Measurements from ENCODE around the gene METTL9.
A peak's percentile ranks its signal among the peaks of the same experiment; 100 is the strongest.

METTL9 gene

DNA sequence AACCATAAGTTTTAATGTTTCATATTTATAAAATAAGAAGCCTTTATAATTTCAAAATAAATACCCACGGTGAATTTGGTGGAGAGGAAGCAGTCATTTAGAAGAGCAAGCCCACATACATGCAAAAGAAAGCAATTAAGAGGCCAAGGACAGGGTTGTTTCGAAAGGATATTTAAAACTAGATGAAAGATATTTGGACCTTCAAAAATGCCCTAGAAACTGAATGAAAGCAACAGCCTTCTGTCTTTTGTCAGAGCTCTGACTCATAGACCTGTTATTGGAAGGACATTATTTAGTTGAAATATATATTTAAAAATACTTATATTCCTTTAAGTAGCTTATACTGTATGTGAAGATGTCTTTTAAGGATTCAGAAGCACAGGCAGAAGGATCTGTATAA lies 8.6 kb upstream of the METTL9 start:
- Histone ChIP-seq H3K36me3 (no peaks in the 10 kb centered on the region), H3K27me3 (no peaks in the 10 kb centered on the region), H3K4me3 (peak overlapping the region in 2 of 10 experiments; percentile 12 to 18; a peak in 3 of 20 replicates), H3K27ac (peak overlapping the region; percentile 75 to 97 (median 93); a peak in 21 of 22 replicates), H3K9me3 (replicated peaks in 1 of 11) (no peaks in the 10 kb centered on the region), H3K4me1 (peaks cover 22 to 98% (median 80%) of the 10 kb centered on the region in 10 experiments), H4K20me1 (no peaks in the 10 kb centered on the region), H3K9ac (peak overlapping the region; percentile 55 to 86 (median 79); a peak in 21 of 22 replicates), H3K4me2 (peak overlapping the region; percentile 50 to 93 (median 83))
- no peak; a peak in 2 of 22 replicates for TF ChIP-seq Cebpa-rat (IDR thresholded peaks at IDR 0.05)

DNA sequence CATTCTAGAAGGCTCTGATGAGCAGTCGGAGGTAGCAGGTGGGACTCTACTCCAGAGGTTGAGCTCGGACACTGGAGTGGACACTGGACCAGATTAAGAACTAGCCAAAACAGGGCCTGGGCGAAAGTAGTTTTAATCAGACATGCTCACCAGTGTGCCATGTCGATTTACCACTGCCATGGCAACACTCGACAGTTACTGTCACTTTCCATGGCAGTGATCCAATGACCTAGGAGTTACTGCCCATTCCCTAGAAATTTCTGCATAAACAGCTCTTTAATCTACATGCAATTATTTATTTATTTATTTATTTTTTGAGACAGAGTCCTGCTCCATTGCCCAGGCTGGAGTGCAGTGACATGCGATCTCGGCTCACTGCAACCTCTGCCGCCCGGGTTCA lies 7.2 kb upstream of the METTL9 start:
- Histone ChIP-seq H3K36me3 (no peaks in the 10 kb centered on the region), H3K4me2 (peak overlapping the region in 10 of 11 experiments; percentile 56 to 93 (median 84); a peak in 18 of 22 replicates), H3K27ac (peak overlapping the region; percentile 75 to 97 (median 93); a peak in 21 of 22 replicates), H3K27me3 (no peaks in the 10 kb centered on the region), H3K4me1 (peaks cover 22 to 98% (median 84%) of the 10 kb centered on the region in 10 experiments), H4K20me1 (no peaks in the 10 kb centered on the region), H3K9me3 (replicated peaks in 1 of 11) (no peaks in the 10 kb centered on the region), H3K4me3 (no peak overlapping the region), H3K9ac (peak overlapping the region in 7 of 11 experiments; percentile 76 to 86 (median 82); a peak in 13 of 22 replicates)
- no peak for TF ChIP-seq Cebpa-rat (IDR thresholded peaks at IDR 0.05)

DNA sequence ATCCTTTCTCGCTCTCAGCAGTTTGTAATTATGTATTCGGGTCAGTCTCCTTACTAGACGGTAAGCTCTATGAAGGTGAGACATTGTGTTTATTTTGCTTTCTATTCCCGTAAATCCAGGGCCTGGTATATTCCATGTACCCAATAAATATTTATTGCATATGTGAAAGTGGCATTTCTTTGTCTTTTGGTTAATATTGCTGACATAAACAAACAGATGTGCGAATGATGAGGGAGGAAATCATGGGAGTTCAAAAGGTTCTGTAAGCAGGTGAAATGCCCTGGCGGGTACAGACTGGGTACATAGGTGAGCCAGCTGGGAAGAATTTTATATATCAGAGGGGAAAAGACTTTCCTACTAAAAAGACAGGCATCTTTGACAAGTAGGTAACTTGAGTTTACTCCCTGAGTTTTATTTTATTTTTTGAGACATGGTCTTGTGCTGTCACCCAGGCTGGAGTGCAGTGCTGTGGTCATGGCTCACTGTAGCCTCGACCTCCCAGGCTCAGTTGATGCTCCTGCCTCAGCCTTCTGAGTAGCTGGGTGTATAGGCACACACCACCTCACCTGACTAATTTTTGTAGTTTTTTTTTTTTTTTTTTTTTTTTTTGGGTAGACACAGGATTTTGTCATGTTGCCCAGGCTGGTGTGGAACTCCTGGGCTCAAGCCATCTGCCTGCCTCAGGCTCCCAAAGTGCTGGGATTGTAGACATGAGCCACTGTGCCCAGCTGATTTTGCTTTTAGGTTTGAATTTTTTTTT lies 5.7 kb upstream of the METTL9 start:
- H3K9ac ChIP-seq = peak overlapping the region in 3 of 11 experiments; percentile 13 to 22 (median 15); a peak in 4 of 22 replicates
- no peaks in the 10 kb centered on the region for H3K9me3 ChIP-seq (replicated peaks in 1 of 11)
- no peak for TF ChIP-seq Cebpa-rat (IDR thresholded peaks at IDR 0.05)
- no peaks in the 10 kb centered on the region for H3K27me3 ChIP-seq
- no peaks in the 10 kb centered on the region for H4K20me1 ChIP-seq
- no peak overlapping the region for H3K4me3 ChIP-seq
- H3K4me2 ChIP-seq = peak overlapping the region in 7 of 11 experiments; percentile 21 to 93 (median 84); a peak in 14 of 22 replicates
- peak overlapping the region in 9 of 11 experiments; percentile 2 to 97 (median 94); a peak in 13 of 22 replicates for H3K27ac ChIP-seq
- H3K36me3 ChIP-seq = no peaks in the 10 kb centered on the region
- peaks cover 29 to 97% (median 86%) of the 10 kb centered on the region in 10 experiments for H3K4me1 ChIP-seq

DNA sequence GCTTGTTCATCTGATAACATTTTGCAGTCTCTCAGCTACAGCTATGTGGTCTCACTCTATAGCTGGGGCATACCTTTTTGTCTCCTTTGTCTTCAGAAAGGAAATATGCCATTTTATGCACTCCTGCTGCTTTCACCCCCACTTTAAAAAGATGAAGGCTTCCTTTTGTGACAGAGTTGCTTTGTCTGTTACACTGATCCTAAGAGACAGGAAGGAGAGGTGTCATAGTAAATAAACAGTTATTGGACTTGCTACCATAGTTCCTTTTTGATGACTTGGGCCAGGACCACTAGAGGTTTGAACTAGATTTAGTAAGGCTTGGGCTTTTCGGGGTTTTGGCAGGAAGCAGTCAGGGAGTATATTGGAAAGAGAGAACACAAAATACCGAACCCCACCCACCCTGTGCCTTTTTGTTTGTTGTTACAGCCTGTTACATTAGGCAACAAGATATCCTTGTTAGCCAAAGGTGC lies 1.8 kb upstream of the METTL9 start:
- H3K36me3 ChIP-seq = peaks cover 1 to 23% (median 20%) of the 10 kb centered on the region in 11 experiments; a peak in 18 of 22 replicates
- H3K27ac ChIP-seq = peak overlapping the region in 9 of 11 experiments; percentile 87 to 100 (median 99); a peak in 19 of 22 replicates
- peak overlapping the region in 10 of 11 experiments; percentile 75 to 94 (median 89); a peak in 19 of 22 replicates for H3K4me2 ChIP-seq
- no peaks in the 10 kb centered on the region for H3K9me3 ChIP-seq (replicated peaks in 1 of 11)
- no peaks in the 10 kb centered on the region for H3K27me3 ChIP-seq
- peaks cover 28 to 62% (median 57%) of the 10 kb centered on the region in 10 experiments for H3K4me1 ChIP-seq
- TF ChIP-seq Cebpa-rat (IDR thresholded peaks at IDR 0.05) = no peak
- peaks cover 0 to 28% (median 6%) of the 10 kb centered on the region in 11 experiments; a peak in 11 of 22 replicates for H4K20me1 ChIP-seq
- peak overlapping the region in 8 of 11 experiments; percentile 37 to 100 (median 99); a peak in 13 of 22 replicates for H3K9ac ChIP-seq
- H3K4me3 ChIP-seq = peak overlapping the region in 6 of 10 experiments; percentile 91 to 97 (median 94); a peak in 11 of 20 replicates

DNA sequence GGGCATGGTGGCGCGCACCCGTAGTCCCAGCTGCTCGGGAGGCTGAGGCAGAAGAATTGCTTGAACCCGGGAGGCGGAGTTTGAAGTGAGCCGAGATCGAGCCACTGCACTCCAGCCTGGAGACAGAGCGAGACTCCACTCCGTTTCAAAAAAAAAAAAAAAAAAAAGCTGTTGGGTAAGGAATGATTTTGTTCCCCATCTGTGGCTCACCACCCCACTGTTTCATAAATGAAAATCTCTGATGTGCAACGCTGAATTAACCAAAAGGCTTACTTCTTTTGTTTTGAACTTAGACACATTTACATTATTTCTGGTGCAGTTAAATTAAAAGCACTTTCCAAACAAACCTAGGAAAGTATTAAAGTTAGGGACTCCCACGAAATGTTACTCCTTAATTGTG lies 1.2 kb upstream of the METTL9 start:
- Histone ChIP-seq H3K27ac (peak overlapping the region; percentile 87 to 100 (median 99)), H3K4me1 (peaks cover 30 to 62% (median 55%) of the 10 kb centered on the region in 10 experiments), H3K4me2 (peak overlapping the region; percentile 75 to 94 (median 89)), H3K4me3 (peak overlapping the region; percentile 88 to 98 (median 94); a peak in 18 of 20 replicates), H4K20me1 (peaks cover 0 to 34% (median 12%) of the 10 kb centered on the region in 11 experiments; a peak in 14 of 22 replicates), H3K9me3 (replicated peaks in 1 of 11) (no peaks in the 10 kb centered on the region), H3K36me3 (peaks cover 7 to 29% (median 25%) of the 10 kb centered on the region in 11 experiments; a peak in 18 of 22 replicates), H3K9ac (peak overlapping the region; percentile 98 to 100 (median 99)), H3K27me3 (no peaks in the 10 kb centered on the region)
- TF ChIP-seq Cebpa-rat (IDR thresholded peaks at IDR 0.05) = no peak

DNA sequence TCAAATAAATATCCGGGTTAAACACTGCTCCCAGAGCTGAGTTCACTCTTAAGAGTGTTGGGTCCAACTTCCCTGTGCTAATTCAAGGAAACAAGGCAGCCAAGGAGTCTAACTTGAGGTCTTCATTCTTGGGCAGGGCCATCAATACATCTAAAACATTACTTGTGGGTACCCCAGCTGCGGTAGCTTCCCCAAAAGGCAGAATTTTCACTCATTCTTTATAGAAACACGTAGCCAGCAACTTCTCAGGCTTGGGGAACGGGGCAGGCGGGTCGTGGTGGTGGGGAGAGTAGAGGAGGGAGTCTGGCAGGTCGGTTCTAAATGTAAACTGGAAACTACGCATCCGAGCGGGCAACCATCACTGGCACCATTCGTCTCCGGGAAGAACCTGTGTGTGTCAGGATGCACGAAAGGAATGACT lies 666 bp upstream of the METTL9 start:
- peak overlapping the region; percentile 88 to 98 (median 94) for H3K4me3 ChIP-seq
- TF ChIP-seq Cebpa-rat (IDR thresholded peaks at IDR 0.05) = no peak
- peaks cover 9 to 34% (median 30%) of the 10 kb centered on the region in 11 experiments; a peak in 18 of 22 replicates for H3K36me3 ChIP-seq
- H3K27me3 ChIP-seq = no peaks in the 10 kb centered on the region
- peak overlapping the region; percentile 87 to 100 (median 99) for H3K27ac ChIP-seq
- H3K4me1 ChIP-seq = peaks cover 35 to 62% (median 55%) of the 10 kb centered on the region in 10 experiments
- H3K9me3 ChIP-seq (replicated peaks in 1 of 11) = no peaks in the 10 kb centered on the region
- H3K9ac ChIP-seq = peak overlapping the region; percentile 98 to 100 (median 99)
- H3K4me2 ChIP-seq = peak overlapping the region; percentile 75 to 94 (median 89)
- H4K20me1 ChIP-seq = peaks cover 0 to 39% (median 17%) of the 10 kb centered on the region in 11 experiments; a peak in 15 of 22 replicates

DNA sequence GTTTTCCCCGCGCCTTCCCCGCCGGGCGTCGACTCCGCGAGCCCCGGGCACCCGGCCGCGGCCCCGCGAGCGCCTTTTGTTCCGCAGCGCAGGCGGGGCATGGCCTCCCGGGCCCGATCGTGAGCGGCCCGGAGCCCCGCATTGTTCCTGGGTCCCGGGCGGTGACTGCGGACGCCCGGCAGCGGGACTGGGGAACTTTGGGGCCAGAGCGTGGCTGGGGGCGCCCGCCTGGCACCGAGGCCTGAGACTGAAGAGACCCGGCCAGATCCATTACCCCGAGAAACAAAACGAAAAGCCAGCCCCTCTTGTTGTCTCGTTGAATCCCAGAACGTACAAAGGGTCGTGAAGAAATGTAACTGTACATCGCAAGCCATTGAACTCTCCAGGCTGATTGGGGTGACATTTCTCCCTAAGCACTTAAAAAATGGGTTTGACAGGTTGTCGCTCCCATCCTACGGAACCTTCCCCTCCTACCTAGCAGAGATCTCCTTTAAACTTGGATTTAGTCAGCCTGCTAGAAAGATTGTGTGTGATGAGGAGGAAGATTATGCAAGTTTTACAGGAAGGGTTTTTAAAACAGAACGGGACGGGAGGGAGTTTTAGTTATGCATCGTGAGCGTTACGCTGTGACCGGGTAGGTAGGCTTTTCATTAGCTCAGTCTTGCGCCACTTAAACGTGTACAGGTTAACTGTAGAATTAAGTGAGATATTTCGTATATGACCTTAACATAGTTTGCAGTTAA lies 825 bp downstream of the METTL9 start:
- H3K27ac ChIP-seq = peak overlapping the region; percentile 97 to 100 (median 99)
- H3K9me3 ChIP-seq (replicated peaks in 1 of 11) = no peaks in the 10 kb centered on the region
- H3K4me3 ChIP-seq = peak overlapping the region; percentile 88 to 98 (median 94)

DNA sequence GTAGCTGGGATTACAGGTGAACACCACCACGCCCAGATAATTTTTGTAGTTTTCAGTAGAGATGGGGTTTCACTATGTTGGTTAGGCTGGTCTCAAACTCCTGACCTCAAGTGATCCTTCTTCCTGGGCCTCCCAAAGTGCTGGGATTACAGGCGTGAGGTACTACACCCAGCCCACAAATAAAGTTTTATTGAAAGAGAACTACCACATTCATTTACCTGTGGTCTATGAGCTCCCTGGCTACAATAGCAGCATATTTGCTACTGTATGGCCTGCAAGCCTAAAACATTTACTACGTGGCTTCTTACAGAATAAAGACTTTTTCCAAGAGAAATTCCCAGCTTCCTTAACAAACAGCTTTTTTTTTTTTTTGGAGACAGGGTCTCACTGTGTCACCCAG lies 3.4 kb downstream of the METTL9 start:
- Histone ChIP-seq H3K36me3 (peaks cover 15 to 74% (median 56%) of the 10 kb centered on the region in 11 experiments; a peak in 20 of 22 replicates), H3K4me2 (peak overlapping the region; percentile 80 to 99 (median 91); a peak in 21 of 22 replicates), H3K4me1 (peaks cover 56 to 79% (median 63%) of the 10 kb centered on the region in 10 experiments), H4K20me1 (peaks cover 8 to 72% (median 56%) of the 10 kb centered on the region in 11 experiments; a peak in 17 of 22 replicates), H3K27me3 (no peaks in the 10 kb centered on the region), H3K27ac (peak overlapping the region; percentile 97 to 100 (median 99); a peak in 20 of 22 replicates), H3K4me3 (peak overlapping the region in 9 of 10 experiments; percentile 91 to 98 (median 94); a peak in 16 of 20 replicates), H3K9me3 (replicated peaks in 1 of 11) (peaks cover 0 to 7% (median 0%) of the 10 kb centered on the region in 11 experiments; a peak in 1 of 22 replicates), H3K9ac (peak overlapping the region in 10 of 11 experiments; percentile 98 to 100 (median 100); a peak in 19 of 22 replicates)
- TF ChIP-seq Cebpa-rat (IDR thresholded peaks at IDR 0.05) = no peak

More for the DNA sequence above, 825 bp downstream of the METTL9 start:
- H3K9ac ChIP-seq = peak overlapping the region; percentile 98 to 100 (median 99)
- H3K4me1 ChIP-seq = peaks cover 49 to 62% (median 58%) of the 10 kb centered on the region in 10 experiments
- TF ChIP-seq Cebpa-rat (IDR thresholded peaks at IDR 0.05) = no peak
- peaks cover under 1 to 54% (median 30%) of the 10 kb centered on the region in 11 experiments; a peak in 15 of 22 replicates for H4K20me1 ChIP-seq
- no peaks in the 10 kb centered on the region for H3K27me3 ChIP-seq
- peak overlapping the region in 10 of 11 experiments; percentile 80 to 99 (median 92); a peak in 19 of 22 replicates for H3K4me2 ChIP-seq
- H3K36me3 ChIP-seq = peaks cover 15 to 49% (median 44%) of the 10 kb centered on the region in 11 experiments; a peak in 18 of 22 replicates
